Uterus (tissue), 4 donors: ENCODE data around the gene SMIM13. TPM values are rescaled to one million over a fixed set of nuclear protein-coding genes. Genes with fewer than 3 reads are reported as not detected.

ENCODE experiments used
- DNase-seq, 2 donors: peaks; one replicate each; pipeline ENCODE4 v3.0.0-alpha.2; 2019 to 2020
- H3K27ac ChIP-seq, 2 donors: fragments of 200-600 bp; sonication (generic); 1 replicate in 1 of 2; 2 replicates in 1 of 2; pipeline ENCODE4 v1.5.1; 2016 to 2018
- H3K27me3 ChIP-seq, 2 donors: fragments of 200-600 bp; sonication (generic); one replicate each; pipeline ENCODE4 v1.5.1; 2018 to 2019; ENCODE audit warnings: control low read depth in 1 of 2
- H3K36me3 ChIP-seq, 2 donors: fragments of 200-600 bp; sonication (generic); one replicate each; pipeline ENCODE4 v1.5.1; 2019; ENCODE audit warnings: control low read depth in 1 of 2
- H3K4me1 ChIP-seq, 2 donors: fragments of 200-600 bp; sonication (generic); one replicate each; pipeline ENCODE4 v1.5.1; 2018 to 2019; ENCODE audit warnings: control low read depth in 1 of 2
- H3K4me3 ChIP-seq, 2 donors: fragments of 200-600 bp; sonication (generic); 1 replicate in 1 of 2; 2 replicates in 1 of 2; pipeline ENCODE4 v1.5.1; 2018 to 2019; ENCODE audit warnings: mild to moderate bottlenecking in 1 of 2
- H3K9me3 ChIP-seq, 2 donors: fragments of 200-600 bp; sonication (generic); one replicate each; pipeline ENCODE4 v1.5.1; 2019; ENCODE audit warnings: control low read depth in 1 of 2
- POLR2A ChIP-seq, 2 donors: fragments of 450-650 bp; IDR thresholded peaks; one replicate each; pipeline ENCODE4 v1.6.1; 2016; ENCODE audit warnings: antibody characterized with exemption in 2 of 2, mild to moderate bottlenecking in 1 of 2, moderate library complexity in 1 of 2
- intact Hi-C: fragments of 100-400 bp; cut with DNase I; formaldehyde crosslinking; loops from one replicate; pipeline ENCODE4 v1.15.1; 2023; ENCODE audit warnings: low total_unique reads
- total RNA-seq, 4 donors: library from RNA; depleted of rRNA in 3 of 4; stranded (reverse); fragments of >200 nt in 3 of 4; gene quantifications; one replicate each; pipeline versions ENCODE4 v1.1.0 to v1.2.4, GENCODE V29; 2014 to 2023
- TF ChIP-seq, protein P1 (sequence below), 4 experiments: fragments of 200-600 bp in 2 of 4; fragments of 450-650 bp in 2 of 4; sonication (generic) in 2 of 4; IDR thresholded peaks; one replicate each; pipeline ENCODE4 v1.5.1; 2016 to 2019; ENCODE audit warnings: antibody characterized with exemption in 4 of 4, mild to moderate bottlenecking in 2 of 4, moderate library complexity in 1 of 4
- donor health status: DM: yes; HTN: yes; CAD: no.

The SMIM13 gene
- total RNA-seq, 4 donors from 2014 or later, result 4.4 to 25.2 (median 11.4) TPM

DNA sequence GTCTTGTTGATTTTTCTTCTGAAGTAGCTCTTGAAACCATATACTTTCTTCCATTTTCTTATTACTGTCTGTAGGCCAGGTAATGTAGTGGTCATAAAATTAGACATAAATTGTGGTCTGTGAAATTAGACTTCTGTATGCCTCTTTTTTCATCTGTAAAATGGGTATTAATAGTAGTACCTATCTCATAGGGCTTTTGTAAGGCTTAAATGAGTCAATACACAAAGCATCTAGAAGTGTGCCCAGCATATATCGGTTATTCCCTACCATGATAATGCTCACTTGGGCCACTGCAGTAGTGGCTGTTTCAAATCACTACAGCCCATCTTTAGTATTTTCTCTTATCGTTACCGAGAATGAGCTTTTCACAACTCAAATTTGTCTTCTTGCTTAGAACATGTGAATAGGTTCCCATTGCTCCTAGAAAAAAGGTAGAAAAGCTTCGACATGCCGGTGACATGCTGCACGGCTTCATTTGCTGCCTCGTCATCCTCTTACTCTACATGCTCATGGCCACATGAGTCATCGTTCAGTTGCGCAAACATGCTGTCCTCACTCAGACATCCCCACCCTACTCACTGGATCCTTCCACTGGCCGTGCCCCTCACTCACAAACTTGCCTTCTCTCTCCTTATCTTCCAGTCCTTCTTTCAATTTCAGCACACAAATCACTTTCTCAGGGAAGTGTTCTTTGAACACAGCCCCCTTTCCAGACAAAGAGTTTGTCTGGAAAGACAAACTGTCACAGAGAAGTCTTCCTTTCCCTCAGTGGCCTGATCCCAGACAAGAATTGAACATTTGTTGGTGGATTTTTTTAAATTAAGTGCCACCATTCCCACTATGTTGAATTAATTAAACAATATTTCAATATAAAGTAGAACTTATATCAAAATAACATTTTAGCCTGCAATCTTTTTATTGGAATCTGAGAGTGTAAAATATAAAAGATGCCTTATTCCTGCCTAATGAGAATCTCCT is 50.0 kb downstream of the SMIM13 start:
- H3K27ac ChIP-seq, result no peak overlapping the region
- DNase-seq, result peak; percentile 34 to 61
- TF ChIP-seq, protein P1, sequence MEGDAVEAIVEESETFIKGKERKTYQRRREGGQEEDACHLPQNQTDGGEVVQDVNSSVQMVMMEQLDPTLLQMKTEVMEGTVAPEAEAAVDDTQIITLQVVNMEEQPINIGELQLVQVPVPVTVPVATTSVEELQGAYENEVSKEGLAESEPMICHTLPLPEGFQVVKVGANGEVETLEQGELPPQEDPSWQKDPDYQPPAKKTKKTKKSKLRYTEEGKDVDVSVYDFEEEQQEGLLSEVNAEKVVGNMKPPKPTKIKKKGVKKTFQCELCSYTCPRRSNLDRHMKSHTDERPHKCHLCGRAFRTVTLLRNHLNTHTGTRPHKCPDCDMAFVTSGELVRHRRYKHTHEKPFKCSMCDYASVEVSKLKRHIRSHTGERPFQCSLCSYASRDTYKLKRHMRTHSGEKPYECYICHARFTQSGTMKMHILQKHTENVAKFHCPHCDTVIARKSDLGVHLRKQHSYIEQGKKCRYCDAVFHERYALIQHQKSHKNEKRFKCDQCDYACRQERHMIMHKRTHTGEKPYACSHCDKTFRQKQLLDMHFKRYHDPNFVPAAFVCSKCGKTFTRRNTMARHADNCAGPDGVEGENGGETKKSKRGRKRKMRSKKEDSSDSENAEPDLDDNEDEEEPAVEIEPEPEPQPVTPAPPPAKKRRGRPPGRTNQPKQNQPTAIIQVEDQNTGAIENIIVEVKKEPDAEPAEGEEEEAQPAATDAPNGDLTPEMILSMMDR (IDR thresholded peaks at IDR 0.05), result no peak
- no peak for TF ChIP-seq POLR2A (IDR thresholded peaks at IDR 0.05)

DNA sequence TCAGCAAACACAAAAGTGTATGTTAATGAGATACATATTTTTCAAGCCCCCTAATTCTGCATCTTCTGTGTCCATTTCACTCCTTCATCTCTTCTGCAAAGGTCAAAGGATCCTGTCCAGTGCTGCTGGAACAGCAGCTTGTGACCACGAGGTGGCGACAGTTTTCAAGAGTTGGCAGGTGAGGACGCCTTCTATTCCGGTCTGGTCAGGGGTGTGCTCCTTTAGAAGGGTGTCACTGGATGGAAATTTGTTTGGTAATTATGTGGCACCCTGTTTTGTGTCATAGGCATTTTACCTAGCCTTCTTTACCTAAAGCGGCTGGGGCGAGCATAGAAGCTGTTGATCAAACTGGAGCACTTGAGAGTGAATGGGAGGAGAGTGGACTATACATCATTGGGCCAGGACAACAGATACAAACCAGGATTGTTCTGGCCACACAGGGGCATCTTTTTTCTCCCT is 50.8 kb downstream of the SMIM13 start:
- no peaks in the 10 kb centered on the region for H3K36me3 ChIP-seq
- DNase-seq, result peak; percentile 77 to 78
- TF ChIP-seq, protein P1 (IDR thresholded peaks at IDR 0.05), result peak; percentile 80 to 92 (median 90)
- TF ChIP-seq POLR2A (IDR thresholded peaks at IDR 0.05), result no peak
- H3K9me3 ChIP-seq, result no peaks in the 10 kb centered on the region
- H3K4me1 ChIP-seq, result no peaks in the 10 kb centered on the region
- no peaks in the 10 kb centered on the region for H3K27me3 ChIP-seq
- H3K4me3 ChIP-seq, result no peak overlapping the region
- intact Hi-C loops, result no loop called here
- no peak overlapping the region for H3K27ac ChIP-seq

More for the DNA sequence above, 50.0 kb downstream of the SMIM13 start:
- Histone ChIP-seq H3K9me3 (no peaks in the 10 kb centered on the region), H3K4me1 (no peaks in the 10 kb centered on the region), H3K36me3 (no peaks in the 10 kb centered on the region), H3K27me3 (no peaks in the 10 kb centered on the region), H3K4me3 (no peak overlapping the region)
- intact Hi-C loops, result no loop called here

DNA sequence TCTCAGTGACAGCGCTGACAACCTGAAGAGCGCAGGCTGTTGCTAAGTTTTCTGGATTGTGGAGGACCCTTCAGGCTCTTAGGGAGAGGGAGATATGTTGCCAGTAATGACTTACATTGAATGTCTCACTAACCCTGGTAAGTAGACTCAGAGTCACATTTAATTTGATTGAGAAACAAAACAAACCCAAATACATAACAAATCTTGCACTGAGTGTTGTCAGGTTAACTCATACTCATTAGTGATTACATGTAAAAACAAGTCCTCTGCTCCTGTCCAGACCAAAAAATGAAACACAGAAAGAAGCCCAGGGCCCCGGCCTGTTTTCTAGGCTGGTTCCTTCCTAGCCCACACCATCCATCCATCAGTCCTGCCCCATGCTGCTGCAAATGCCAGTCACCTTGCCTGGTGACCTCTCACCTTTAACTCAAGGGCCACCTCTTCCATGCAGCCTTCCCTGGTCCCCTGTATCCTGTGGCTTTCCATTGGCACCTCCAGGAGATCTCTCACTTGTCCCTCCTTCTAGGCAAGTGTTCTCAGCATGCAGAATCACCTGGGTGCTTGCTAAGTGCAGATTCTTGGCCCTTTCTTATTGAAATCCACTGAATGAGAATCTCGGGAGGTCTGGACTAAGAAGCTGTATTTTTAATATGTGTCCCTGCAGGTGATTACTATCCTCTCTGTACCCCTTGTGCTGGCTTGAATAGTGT is 52.6 kb downstream of the SMIM13 start:
- no peak for TF ChIP-seq POLR2A (IDR thresholded peaks at IDR 0.05)
- TF ChIP-seq, protein P1 (IDR thresholded peaks at IDR 0.05), result no peak
- Histone ChIP-seq H3K9me3 (no peaks in the 10 kb centered on the region), H3K4me1 (no peaks in the 10 kb centered on the region), H3K4me3 (no peak overlapping the region), H3K27me3 (no peaks in the 10 kb centered on the region), H3K36me3 (no peaks in the 10 kb centered on the region), H3K27ac (no peak overlapping the region)
- no peak for DNase-seq
- intact Hi-C loops, result loop anchor here (5.0 kb wide), 1 partner anchor 351 kb away; no protein-coding TSS in a partner anchor

DNA sequence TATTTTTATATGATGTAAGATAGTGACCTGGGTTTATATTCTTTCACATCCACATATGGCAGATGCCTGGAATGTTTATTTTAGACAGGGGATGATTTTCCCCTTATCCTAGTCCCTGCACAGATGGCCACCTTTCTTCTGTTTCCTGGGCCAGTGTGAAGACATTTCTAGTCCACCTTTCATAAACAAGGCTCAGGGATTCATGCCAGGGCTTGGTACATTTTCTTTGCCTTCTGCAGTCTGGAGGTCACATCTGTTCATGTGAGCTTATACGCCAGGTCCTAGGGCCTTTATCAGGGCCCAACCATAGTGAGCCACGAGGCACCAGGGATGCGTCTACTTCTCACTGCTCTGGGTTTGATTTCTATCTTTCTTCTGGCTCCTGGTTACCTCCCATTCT is 55.9 kb downstream of the SMIM13 start:
- H3K27ac ChIP-seq, result no peak overlapping the region
- no peaks in the 10 kb centered on the region for H3K36me3 ChIP-seq
- DNase-seq, result no peak
- no peaks in the 10 kb centered on the region for H3K9me3 ChIP-seq
- H3K4me3 ChIP-seq, result no peak overlapping the region
- H3K4me1 ChIP-seq, result no peaks in the 10 kb centered on the region
- intact Hi-C loops, result loop anchor here (5.0 kb wide), 1 partner anchor 348 kb away; no protein-coding TSS in a partner anchor
- TF ChIP-seq POLR2A (IDR thresholded peaks at IDR 0.05), result no peak
- TF ChIP-seq, protein P1 (IDR thresholded peaks at IDR 0.05), result no peak
- no peaks in the 10 kb centered on the region for H3K27me3 ChIP-seq
